ENCODE measurements around the gene JMJD7. TPM values are rescaled to one million over a fixed set of nuclear protein-coding genes. Genes with fewer than 3 reads are reported as not detected.

Gene JMJD7
- total RNA-seq, 4 donors from 2014 or later: 6.1 to 12.8 (median 9.3) TPM

- WGBS, 2 donors (ENCODE audit: low coverage in 1 of 2): 67 to 80% methylated on average over 1 to 2 of the region's 9 CpGs
- ATAC-seq: no peak
- H3K9me3 ChIP-seq: no peaks in the 10 kb centered on the region
- TF ChIP-seq POLR2AphosphoS5 (IDR thresholded peaks at IDR 0.05): no peak
- no peak for TF ChIP-seq POLR2A (IDR thresholded peaks at IDR 0.05)
- H3K27me3 ChIP-seq: no peaks in the 10 kb centered on the region
- H3K4me1 ChIP-seq: no peaks in the 10 kb centered on the region
- no peak overlapping the region for H3K27ac ChIP-seq
- no peak overlapping the region for H3K4me3 ChIP-seq
- no peaks in the 10 kb centered on the region for H3K36me3 ChIP-seq
Measured at GRCh38 chr15:41870689-41871081, 42.8 kb downstream of the JMJD7 start.

DNA sequence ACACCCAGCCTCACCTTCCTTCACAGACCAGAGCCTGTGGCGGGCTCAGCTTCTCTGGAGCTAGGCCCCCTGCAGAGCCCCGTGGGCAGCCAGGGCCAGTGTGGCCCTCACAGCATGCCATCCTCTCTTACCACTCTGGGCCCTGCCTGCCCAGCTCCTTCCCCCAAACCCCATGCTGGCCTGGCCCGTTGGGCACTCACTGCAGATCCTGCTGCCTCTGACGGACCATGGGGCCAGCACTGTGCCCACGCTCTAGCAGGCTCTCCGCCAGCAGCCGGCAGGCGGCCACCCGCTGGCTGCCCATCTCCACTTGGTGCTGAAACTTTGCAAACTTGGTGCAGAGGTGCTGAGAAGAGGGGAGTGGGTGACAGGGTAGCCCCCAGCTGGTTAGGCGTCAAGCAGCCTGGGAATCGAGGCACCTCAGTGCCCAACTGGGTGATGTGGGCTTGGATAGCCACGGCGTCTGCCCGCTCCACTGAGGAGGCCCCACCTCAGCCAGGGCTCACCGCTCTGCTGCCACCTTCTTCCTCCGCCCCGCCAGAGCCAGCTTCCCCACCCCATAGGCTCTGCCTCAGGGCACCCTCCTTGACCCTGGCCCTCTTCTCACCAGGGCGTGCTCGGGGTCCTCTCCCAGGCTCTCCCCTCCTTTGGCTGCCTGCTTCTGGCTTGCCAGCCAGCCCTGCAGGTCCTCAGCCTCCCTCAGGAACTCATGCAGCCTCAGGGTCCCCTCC is 43.4 kb downstream of the JMJD7 start:
- no peak for TF ChIP-seq EP300 (IDR thresholded peaks at IDR 0.05)
- no peak for TF ChIP-seq POLR2AphosphoS5 (IDR thresholded peaks at IDR 0.05)
- no peak for TF ChIP-seq CTCF (IDR thresholded peaks at IDR 0.05)
- no peak for TF ChIP-seq POLR2A (IDR thresholded peaks at IDR 0.05)
- Histone ChIP-seq H3K4me1 (no peaks in the 10 kb centered on the region), H3K9me3 (no peaks in the 10 kb centered on the region), H3K4me3 (no peak overlapping the region), H3K36me3 (no peaks in the 10 kb centered on the region), H3K27ac (no peak overlapping the region), H3K27me3 (no peaks in the 10 kb centered on the region)
- no peak for ATAC-seq
- 100% methylated on average over 1 of the region's 19 CpGs; no CpG with 5 or more reads in 1 of the 2 donors for WGBS, 2 donors (ENCODE audit: low coverage in 1 of 2)

DNA sequence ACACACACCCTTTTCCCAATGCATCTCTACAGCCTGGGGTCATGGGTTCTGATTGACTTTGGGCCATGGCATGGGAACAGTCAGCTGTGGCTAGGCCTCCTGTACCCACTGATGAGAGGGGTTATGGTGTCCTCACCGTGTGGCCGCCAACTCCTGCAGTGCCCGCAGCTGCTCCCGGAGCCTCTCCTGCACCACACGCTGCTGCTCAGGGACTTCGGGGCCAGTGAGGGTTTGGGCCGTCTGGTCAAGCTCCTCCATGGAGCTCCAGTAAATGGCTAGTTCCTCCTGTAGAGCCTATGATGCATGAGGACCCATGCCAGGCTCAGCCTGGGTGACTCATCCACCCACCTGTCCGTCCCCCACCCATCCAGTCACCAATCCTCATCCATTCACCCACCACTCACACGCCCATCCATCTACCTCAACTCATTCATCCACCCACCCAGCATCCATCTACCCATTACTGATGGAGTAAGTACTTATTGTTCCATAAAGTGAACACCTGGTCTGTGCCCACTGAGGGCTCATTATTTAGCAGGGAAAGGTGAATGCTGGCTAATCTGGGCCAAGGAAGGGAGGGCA is 44.4 kb downstream of the JMJD7 start:
- no peak for TF ChIP-seq CTCF (IDR thresholded peaks at IDR 0.05)
- no peak for TF ChIP-seq POLR2AphosphoS5 (IDR thresholded peaks at IDR 0.05)
- no peak for TF ChIP-seq POLR2A (IDR thresholded peaks at IDR 0.05)
- no peak for TF ChIP-seq EP300 (IDR thresholded peaks at IDR 0.05)
- WGBS, 2 donors (ENCODE audit: low coverage in 1 of 2): 70 to 92% methylated on average over 2 to 3 of the region's 9 CpGs
- H3K36me3 ChIP-seq: no peaks in the 10 kb centered on the region

GRCh38 chr15:41873711-41874110 is 45.8 kb downstream of the JMJD7 start:
- no CpG with 5 or more reads among the region's 8 CpGs for WGBS, 2 donors (ENCODE audit: low coverage in 1 of 2)
- H3K27me3 ChIP-seq: no peaks in the 10 kb centered on the region
- no peaks in the 10 kb centered on the region for H3K9me3 ChIP-seq
- no peaks in the 10 kb centered on the region for H3K4me1 ChIP-seq
- no peak for ATAC-seq
- no peak overlapping the region for H3K4me3 ChIP-seq
- no peak for TF ChIP-seq CTCF (IDR thresholded peaks at IDR 0.05)
- no peak for TF ChIP-seq POLR2A (IDR thresholded peaks at IDR 0.05)
- TF ChIP-seq POLR2AphosphoS5 (IDR thresholded peaks at IDR 0.05): no peak
- no peak for TF ChIP-seq EP300 (IDR thresholded peaks at IDR 0.05)
- no peaks in the 10 kb centered on the region for H3K36me3 ChIP-seq
- H3K27ac ChIP-seq: no peak overlapping the region

More for the DNA sequence above, 44.4 kb downstream of the JMJD7 start:
- H3K9me3 ChIP-seq: no peaks in the 10 kb centered on the region
- no peaks in the 10 kb centered on the region for H3K4me1 ChIP-seq
- no peaks in the 10 kb centered on the region for H3K27me3 ChIP-seq
- H3K27ac ChIP-seq: no peak overlapping the region
- no peak overlapping the region for H3K4me3 ChIP-seq
- ATAC-seq: no peak

DNA sequence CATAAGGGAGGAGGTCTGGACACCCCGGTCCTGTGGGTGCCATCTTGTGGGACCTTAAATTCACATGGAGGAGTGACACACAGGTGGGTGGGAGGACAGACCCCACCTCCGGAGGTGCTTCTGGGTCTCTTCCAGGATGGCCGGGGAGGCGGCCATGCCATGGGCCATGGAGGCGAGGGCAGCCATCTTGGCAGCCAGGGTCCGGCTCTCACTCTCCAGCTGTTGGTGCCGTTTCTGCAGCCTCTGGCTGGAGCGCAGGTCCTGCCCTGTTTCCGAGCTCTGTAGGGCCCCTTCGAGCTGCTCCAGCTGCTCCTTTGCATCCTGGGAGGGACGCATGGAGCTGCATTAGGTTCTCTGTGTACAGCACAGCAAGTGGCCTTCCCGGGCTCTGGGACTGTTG is 46.8 kb downstream of the JMJD7 start:
- H3K9me3 ChIP-seq: no peaks in the 10 kb centered on the region
- no peak for TF ChIP-seq EP300 (IDR thresholded peaks at IDR 0.05)
- no peak for TF ChIP-seq POLR2AphosphoS5 (IDR thresholded peaks at IDR 0.05)
- no peak for TF ChIP-seq CTCF (IDR thresholded peaks at IDR 0.05)
- TF ChIP-seq POLR2A (IDR thresholded peaks at IDR 0.05): no peak
- 100% methylated on average over 1 to 3 of the region's 12 CpGs for WGBS, 2 donors (ENCODE audit: low coverage in 1 of 2)
- no peak for ATAC-seq
- peaks cover 10% of the 10 kb centered on the region for H3K27me3 ChIP-seq
- no peaks in the 10 kb centered on the region for H3K36me3 ChIP-seq
- H3K4me1 ChIP-seq: no peaks in the 10 kb centered on the region
- no peak overlapping the region for H3K27ac ChIP-seq
- no peak overlapping the region for H3K4me3 ChIP-seq
